DMS79 (cell line): ENCODE results near the gene DTNB.
"Not testable (repeated sequence)": the region's sequence is repeated elsewhere in the genome, so short reads cannot be mapped to it uniquely, and the experiment has no call there.

Source experiments
- DNase-seq: peaks from one replicate; lab custom pipeline; 2025; lab: John Stamatoyannopoulos, UW

Gene DTNB

GRCh38 chr2:25673300-25674076 is at the start of gene DTNB:
DTNB (minus strand) TSS chr2:25673577; CDS start chr2:25652660, 20,917 bp downstream.
- DNase-seq: peak; percentile 36

DNA sequence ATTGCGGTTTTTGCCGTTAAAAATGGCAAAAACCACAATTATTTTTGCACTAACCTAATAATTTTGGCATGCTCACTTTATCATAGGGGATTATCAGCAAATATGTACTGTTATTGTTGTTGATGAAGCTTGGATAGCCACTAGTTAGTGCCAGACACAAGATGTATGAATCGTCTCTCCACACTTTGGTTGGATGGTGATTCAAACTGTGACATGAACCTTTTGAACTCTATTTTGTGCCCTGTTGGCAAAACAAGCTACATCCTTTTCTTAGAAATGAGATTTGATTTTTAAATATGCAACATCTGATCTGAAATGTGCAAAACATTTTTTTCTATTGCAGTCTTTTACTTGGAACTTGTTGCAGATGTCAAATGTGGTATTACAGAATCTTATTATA is 48.8 kb upstream of the DTNB start:
- DNase-seq: no peak

DNA sequence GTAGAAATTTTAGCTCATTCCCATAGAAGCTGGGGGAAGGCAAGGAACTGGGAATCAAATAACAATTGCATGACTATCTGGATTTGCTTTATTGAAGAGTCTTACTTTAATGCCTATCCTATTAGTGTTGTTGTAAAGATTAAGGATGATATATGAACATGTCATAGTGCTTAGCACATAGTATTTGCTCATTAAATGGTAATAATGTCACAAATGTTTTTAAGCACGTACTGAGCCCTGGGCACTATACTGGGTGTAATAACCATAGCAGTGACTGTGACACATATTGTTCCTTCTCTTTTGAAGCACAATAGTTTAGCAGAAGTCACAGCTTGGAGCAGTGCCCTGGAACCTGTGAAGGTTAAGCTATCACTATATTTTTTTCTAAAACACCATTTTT is 47.2 kb upstream of the DTNB start:
- no peak for DNase-seq

GRCh38 chr2:25714740-25715139 is 41.4 kb upstream of the DTNB start:
- no peak for DNase-seq

DNA sequence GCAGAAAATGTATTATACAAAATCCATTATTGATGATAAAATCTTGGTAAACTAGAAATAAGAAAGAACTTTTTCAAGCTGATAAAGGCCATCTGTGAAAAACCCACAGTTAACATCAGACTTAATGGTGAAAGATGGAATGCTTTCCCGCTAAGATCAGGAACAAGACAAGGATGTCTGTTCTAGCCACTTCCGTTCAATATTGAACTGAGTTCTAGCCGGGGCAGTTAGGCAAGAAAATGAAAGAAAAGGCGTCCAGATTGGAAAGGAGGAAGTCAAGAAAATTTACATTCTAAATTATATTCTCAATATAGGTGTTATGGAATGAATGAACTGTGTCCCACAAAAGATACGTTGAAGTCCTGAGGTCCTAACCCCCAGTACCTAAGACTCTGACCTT is 39.1 kb upstream of the DTNB start:
- DNase-seq: no peak

- DNase-seq: no peak
Measured at GRCh38 chr2:25711675-25712354, 38.4 kb upstream of the DTNB start.

DNA sequence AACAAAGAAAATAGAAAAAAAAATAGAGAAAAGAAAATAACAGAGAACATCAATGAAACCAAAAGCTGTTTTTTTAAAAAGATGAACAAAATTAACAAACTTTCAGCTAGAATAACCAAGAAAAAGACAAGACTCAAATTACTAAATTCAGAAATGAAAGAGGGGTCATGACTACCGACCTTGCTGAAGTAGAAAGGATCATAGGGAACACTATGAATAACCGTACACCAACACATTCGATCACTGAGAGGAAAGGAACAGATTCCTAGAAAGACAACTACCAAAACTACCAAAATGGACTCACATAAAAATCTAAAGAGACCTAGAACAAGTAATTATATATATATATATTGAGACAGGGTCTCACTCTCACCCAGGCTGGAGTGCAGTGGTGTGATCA is 37.4 kb upstream of the DTNB start:
- DNase-seq: no peak

GRCh38 chr2:25709349-25709748 is 36.0 kb upstream of the DTNB start:
- no peak for DNase-seq

- DNase-seq: no peak
Measured at GRCh38 chr2:25707927-25708590, 34.7 kb upstream of the DTNB start.

DNA sequence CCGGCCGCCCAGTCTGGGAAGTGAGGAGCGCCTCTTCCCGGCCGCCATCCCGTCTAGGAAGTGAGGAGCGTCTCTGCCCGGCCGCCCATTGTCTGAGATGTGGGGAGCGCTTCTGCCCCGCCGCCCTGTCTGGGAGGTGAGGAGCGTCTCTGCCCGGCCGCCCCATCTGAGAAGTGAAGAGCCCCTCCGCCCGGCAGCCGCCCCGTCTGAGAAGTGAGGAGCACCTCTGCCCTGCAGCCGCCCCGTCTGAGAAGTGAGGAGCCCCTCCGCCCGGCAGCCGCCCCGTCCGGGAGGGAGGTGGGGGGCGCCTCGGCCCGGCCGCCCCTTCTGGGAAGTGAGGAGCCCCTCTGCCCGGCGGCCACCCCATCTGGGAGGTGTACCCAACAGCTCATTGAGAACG is 32.2 kb upstream of the DTNB start:
- DNase-seq: not testable (repeated sequence)

- DNase-seq: no peak
Measured at GRCh38 chr2:25701801-25702200, 28.4 kb upstream of the DTNB start.

DNA sequence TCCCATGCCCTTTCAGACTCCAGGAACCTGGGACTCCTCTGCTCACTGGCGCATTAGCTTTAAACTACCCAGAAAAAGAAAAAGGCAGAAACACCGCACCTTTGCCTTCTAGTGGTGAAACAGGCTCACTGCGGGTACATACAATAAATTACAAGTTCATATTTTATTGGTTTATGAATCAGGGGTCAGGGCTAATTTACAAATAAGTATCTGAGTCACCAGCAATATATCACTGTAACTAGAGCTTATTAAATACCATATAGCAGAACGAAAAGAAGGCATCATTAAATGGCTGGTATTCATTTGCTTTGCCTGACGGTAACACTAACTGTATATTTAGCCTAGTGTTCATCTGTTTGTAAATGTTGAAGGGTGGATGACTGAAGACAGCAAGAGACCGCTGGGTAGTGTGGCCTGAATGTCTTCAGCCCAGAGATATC is 26.9 kb upstream of the DTNB start:
- DNase-seq: peak; percentile 45

- DNase-seq: peak; percentile 87
Measured at GRCh38 chr2:25699216-25699615, 25.8 kb upstream of the DTNB start.

DNA sequence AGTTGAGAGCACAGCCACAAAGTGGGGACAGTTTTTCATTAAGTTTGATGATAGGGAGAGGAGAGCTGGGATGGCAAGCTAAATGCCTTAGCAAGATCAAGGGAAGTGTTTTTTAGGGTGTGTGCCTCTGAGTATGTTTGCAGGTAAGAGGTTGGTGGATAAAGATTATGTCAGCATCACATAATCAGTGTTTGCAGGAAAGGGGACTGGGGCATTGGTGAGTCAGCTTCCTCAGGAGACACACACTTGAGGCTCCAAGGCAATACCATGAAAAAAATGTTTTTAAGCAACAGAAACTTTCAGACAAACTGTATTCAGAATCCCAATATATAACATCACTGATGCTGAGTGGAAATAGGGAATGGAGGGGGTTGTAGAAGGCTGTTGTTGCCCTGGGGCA is 25.4 kb upstream of the DTNB start:
- DNase-seq: peak; percentile 27

GRCh38 chr2:25697559-25698341 is 24.4 kb upstream of the DTNB start:
- peak; percentile 26 for DNase-seq

DNA sequence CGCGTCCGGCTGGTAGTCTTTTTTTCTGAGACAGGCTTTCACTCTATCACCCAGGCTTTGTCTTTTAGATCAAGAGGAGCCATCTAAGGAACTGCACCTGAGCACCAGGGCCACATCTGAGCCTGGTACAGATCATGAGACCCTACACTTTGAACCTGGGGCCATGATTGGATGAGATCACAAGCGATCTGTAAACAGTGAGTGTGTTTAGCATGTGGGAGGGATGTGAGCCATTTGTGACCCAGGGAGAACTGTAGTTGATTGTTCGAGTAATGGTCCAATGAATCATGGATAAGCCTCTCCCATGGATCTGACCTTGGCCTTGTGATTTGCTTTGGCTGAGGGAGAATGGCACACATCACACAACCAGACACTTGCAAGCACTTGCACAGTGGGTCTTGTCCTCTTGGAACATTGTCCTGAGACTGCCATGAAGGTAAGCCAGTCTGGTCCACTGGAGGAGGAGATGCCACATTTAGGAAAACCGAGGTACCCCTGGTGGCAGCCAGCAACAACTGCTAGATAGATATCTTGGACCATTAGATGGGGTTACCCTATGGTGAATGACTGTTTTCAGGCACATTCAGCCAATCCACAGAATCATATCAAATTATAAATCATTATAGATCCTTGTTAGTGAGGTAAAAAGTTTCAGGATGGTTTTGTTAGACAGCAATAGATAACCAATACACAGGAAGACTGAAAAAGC is 19.5 kb upstream of the DTNB start:
- DNase-seq: no peak

GRCh38 chr2:25692143-25692542 is 18.8 kb upstream of the DTNB start:
- no peak for DNase-seq

DNA sequence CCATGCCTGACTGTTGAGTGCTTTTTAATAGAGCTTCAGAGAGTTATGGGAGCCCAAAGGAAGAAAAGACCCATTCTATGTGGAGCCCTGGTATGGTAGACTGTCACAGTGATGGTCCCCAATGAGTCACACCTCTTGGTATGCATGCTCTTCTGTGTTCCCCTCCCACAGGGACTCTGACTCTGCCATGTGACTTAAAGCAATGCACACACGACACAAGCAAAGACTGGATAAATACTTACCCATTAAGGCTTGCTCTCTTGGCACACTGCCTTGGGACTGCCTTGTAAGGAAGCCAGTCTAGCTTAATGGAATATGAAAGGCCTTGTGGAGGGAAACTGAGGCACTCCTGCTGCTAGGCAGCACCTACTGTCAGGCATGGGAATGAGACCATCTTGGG is 16.7 kb upstream of the DTNB start:
- no peak for DNase-seq

DNA sequence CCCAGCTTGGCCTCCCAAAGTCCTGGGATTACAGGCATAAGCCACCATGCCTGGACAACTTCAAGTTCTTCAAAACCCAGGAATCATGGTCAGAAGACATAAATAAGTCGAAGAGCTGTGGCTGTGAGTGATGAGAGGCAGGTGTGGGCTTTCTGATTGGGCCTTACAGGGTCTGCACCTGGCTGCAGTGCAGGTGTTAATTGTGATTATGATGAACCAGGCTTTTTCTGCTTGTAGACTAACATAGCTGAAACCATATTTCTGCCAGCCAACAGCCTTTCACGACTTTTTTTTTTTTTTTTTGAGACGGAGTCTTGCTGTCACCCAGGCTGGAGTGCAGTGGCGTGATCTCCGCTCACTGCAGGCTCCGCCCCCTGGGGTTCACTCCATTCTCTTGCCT is 14.9 kb upstream of the DTNB start:
- no peak for DNase-seq

- no peak for DNase-seq
Measured at GRCh38 chr2:25685741-25686140, 12.4 kb upstream of the DTNB start.
